RCC 7860 (cell line): ENCODE measurements around the gene TMEM38A.
"Not testable (repeated sequence)": the region's sequence is repeated elsewhere in the genome, so short reads cannot be mapped to it uniquely, and the experiment has no call there.

ENCODE experiments used
- DNase-seq: peaks from one replicate; pipeline ENCODE4 v3.0.0-alpha.2; 2015; ENCODE audit warnings: low spot score
- FAIRE-seq: peaks from 2 replicates; lab custom pipeline; 2012; peaks lifted over from hg19 to GRCh38; lab: Jason Lieb, UNC

Gene TMEM38A

GRCh38 chr19:16673231-16673630 lies 12.3 kb downstream of the TMEM38A start:
- no peak for DNase-seq
- no peak for FAIRE-seq

- not testable (repeated sequence) for DNase-seq, FAIRE-seq
These were observed 12.9 kb downstream of the TMEM38A start for GRCh38 chr19:16673839-16674238.

GRCh38 chr19:16676101-16676798 lies 15.3 kb downstream of the TMEM38A start:
- DNase-seq = no peak
- FAIRE-seq = no peak

GRCh38 chr19:16677055-16677454 lies 16.1 kb downstream of the TMEM38A start:
- DNase-seq (no peak), FAIRE-seq (no peak)

- FAIRE-seq (no peak), DNase-seq (no peak)
These were observed 17.6 kb downstream of the TMEM38A start for GRCh38 chr19:16678498-16678897.

- no peak for FAIRE-seq
These were observed 18.9 kb downstream of the TMEM38A start for GRCh38 chr19:16679811-16680210.

GRCh38 chr19:16682539-16682938 lies 21.6 kb downstream of the TMEM38A start:
- FAIRE-seq = no peak
- no peak for DNase-seq

More at GRCh38 chr19:16679811-16680210, 18.9 kb downstream of the TMEM38A start:
- DNase-seq = no peak

- no peak for FAIRE-seq
- no peak for DNase-seq
These were observed 23.3 kb downstream of the TMEM38A start for GRCh38 chr19:16684216-16684615.

GRCh38 chr19:16688084-16688483 lies 27.1 kb downstream of the TMEM38A start:
- DNase-seq = no peak
- FAIRE-seq = no peak

GRCh38 chr19:16698914-16699313 lies 38.0 kb downstream of the TMEM38A start:
- no peak for DNase-seq
- FAIRE-seq = no peak

- FAIRE-seq (no peak), DNase-seq (no peak)
These were observed 41.2 kb downstream of the TMEM38A start for GRCh38 chr19:16702123-16702522.

- DNase-seq = no peak
- no peak for FAIRE-seq
These were observed 42.7 kb downstream of the TMEM38A start for GRCh38 chr19:16703677-16704076.

GRCh38 chr19:16710870-16711269 lies 49.9 kb downstream of the TMEM38A start:
- FAIRE-seq, DNase-seq: not testable (repeated sequence)

- DNase-seq, FAIRE-seq: not testable (repeated sequence)
These were observed 51.4 kb downstream of the TMEM38A start for GRCh38 chr19:16712295-16712694.

- DNase-seq (peak; percentile 22), FAIRE-seq (no peak)
These were observed 53.9 kb downstream of the TMEM38A start for GRCh38 chr19:16714702-16715287.

- no peak for DNase-seq
- FAIRE-seq = no peak
These were observed 54.7 kb downstream of the TMEM38A start for GRCh38 chr19:16715611-16716010.

- FAIRE-seq (no peak), DNase-seq (no peak)
These were observed 60.1 kb downstream of the TMEM38A start for GRCh38 chr19:16721051-16721450.

GRCh38 chr19:16722591-16722990 lies 61.7 kb downstream of the TMEM38A start:
- no peak for DNase-seq
- no peak for FAIRE-seq

- FAIRE-seq = no peak
These were observed 66.0 kb downstream of the TMEM38A start for GRCh38 chr19:16726916-16727315.

GRCh38 chr19:16735650-16736266 lies 74.8 kb downstream of the TMEM38A start:
- not testable (repeated sequence) for DNase-seq

More at GRCh38 chr19:16726916-16727315, 66.0 kb downstream of the TMEM38A start:
- no peak for DNase-seq

GRCh38 chr19:16736709-16737108 lies 75.8 kb downstream of the TMEM38A start:
- no peak for FAIRE-seq

More at GRCh38 chr19:16735650-16736266, 74.8 kb downstream of the TMEM38A start:
- FAIRE-seq = not testable (repeated sequence)

GRCh38 chr19:16737911-16738310 lies 77.0 kb downstream of the TMEM38A start:
- DNase-seq = no peak
- FAIRE-seq = no peak

More at GRCh38 chr19:16736709-16737108, 75.8 kb downstream of the TMEM38A start:
- DNase-seq = no peak
